Spleen (tissue), 7 donors: ENCODE data around the gene HNRNPF.

ENCODE experiments used
- CTCF ChIP-seq, 11 experiments: fragments of 200-600 bp in 7 of 11; fragments of 450-650 bp in 4 of 11; sonication (generic) in 4 of 11; IDR thresholded peaks in 8 of 11; conservative IDR thresholded peaks in 3 of 11; 1 replicate in 7 of 11; 2 replicates in 4 of 11; pipeline versions ENCODE4 v1.4.0 to v1.8.0; 2016 to 2021; ENCODE audit warnings: antibody characterized with exemption in 11 of 11, inconsistent platforms in 4 of 11, mild to moderate bottlenecking in 1 of 11
- POLR2AphosphoS5 ChIP-seq, 3 donors: sonication (generic); formaldehyde crosslinking; IDR thresholded peaks; one replicate each; pipeline ENCODE4 v1.5.1; 2017; ENCODE audit warnings: antibody characterized with exemption in 3 of 3
- donor health status: DM: no; HTN: no; CAD: no; lungs with moderate emphysema.
- donor health status: DM: no; HTN: no; CAD: no.
- donor health status: DM: no; HTN: no; CAD: no.

- TF ChIP-seq CTCF (IDR thresholded peaks at IDR 0.05 in 8 of 11, conservative IDR thresholded peaks at IDR 0.05 in 3 of 11), result no peak
- TF ChIP-seq POLR2AphosphoS5 (IDR thresholded peaks at IDR 0.05), result no peak
Measured at GRCh38 chr10:43393606-43394360, 15.2 kb downstream of the HNRNPF start.
